ENCODE results near the gene RAB8A. TPM values are rescaled to one million over a fixed set of nuclear protein-coding genes. Genes with fewer than 3 reads are reported as not detected.
A peak's percentile ranks its signal among the peaks of the same experiment; 100 is the strongest.

Gene RAB8A
- total and polyA plus RNA-seq, 8 donors: 12.0 to 40.8 (median 23.1) TPM

GRCh38 chr19:16066611-16067104 lies 45.0 kb upstream of the RAB8A start:
- FAIRE-seq (no peak), ATAC-seq (peak in 3 of 4 donors; percentile 2 to 51 (median 10)), DNase-seq (no peak)
- WGBS, 2 donors: 41 to 43% methylated on average over 5 to 6 of the region's 6 CpGs
- no peak overlapping the region for H3K4me3 ChIP-seq
- intact Hi-C loops (cut with DNase I): no loop called here
- no peaks in the 10 kb centered on the region for H3K9me3 ChIP-seq
- H3K4me1 ChIP-seq: no peaks in the 10 kb centered on the region
- no peak overlapping the region for H3K27ac ChIP-seq
- TF ChIP-seq CTCF (IDR thresholded peaks at IDR 0.05): no peak
- H3K27me3 ChIP-seq: no peaks in the 10 kb centered on the region
- H3K36me3 ChIP-seq: no peaks in the 10 kb centered on the region

GRCh38 chr19:16067205-16067938 lies 44.3 kb upstream of the RAB8A start:
- no peak overlapping the region for H3K27ac ChIP-seq
- no peak for TF ChIP-seq CTCF (IDR thresholded peaks at IDR 0.05)
- H3K4me3 ChIP-seq: no peak overlapping the region
- no peaks in the 10 kb centered on the region for H3K9me3 ChIP-seq
- 61 to 67% methylated on average over 40 of the region's 40 CpGs for WGBS, 2 donors
- no peaks in the 10 kb centered on the region for H3K36me3 ChIP-seq
- intact Hi-C loops (cut with DNase I): no loop called here
- no peaks in the 10 kb centered on the region for H3K27me3 ChIP-seq
- peak in 2 of 6 donors; percentile 45 to 58 for DNase-seq
- peak; percentile 48 to 69 (median 60) for ATAC-seq
- FAIRE-seq: no peak
- no peaks in the 10 kb centered on the region for H3K4me1 ChIP-seq

DNA sequence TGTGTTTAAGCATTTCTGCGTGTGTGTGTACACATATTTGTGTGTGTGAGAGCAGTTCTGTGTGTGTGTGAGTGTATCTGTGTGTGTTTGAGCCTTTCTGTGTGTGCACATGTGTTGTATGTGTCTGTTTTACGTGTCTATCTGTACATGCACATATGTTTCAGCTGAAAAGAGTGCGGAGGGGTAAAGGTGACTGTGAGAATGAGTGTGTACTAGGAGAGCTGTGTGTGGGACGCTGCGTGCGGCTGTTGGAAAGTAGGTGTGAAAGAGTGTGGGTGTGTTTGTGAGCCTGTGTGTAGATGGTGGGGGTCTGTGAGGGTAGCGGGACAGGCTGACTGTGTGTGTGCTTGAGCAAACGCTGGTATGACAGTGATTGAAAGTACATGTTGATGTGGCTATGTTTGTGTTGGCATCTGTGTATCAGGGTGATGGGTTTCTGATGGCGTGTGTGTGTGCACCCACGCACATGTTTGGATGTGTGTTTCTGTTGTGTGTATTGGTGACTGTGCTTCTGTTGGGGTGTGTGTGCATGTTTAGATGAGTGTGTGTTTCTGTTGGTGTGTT lies 42.9 kb upstream of the RAB8A start:
- H3K4me3 ChIP-seq: no peak overlapping the region
- H3K9me3 ChIP-seq: no peaks in the 10 kb centered on the region
- 60 to 70% methylated on average over 10 of the region's 10 CpGs for WGBS, 2 donors
- no peaks in the 10 kb centered on the region for H3K27me3 ChIP-seq
- no peak for TF ChIP-seq CTCF (IDR thresholded peaks at IDR 0.05)
- H3K27ac ChIP-seq: no peak overlapping the region
- H3K36me3 ChIP-seq: no peaks in the 10 kb centered on the region
- intact Hi-C loops (cut with DNase I): no loop called here
- DNase-seq: no peak
- no peak for ATAC-seq
- H3K4me1 ChIP-seq: no peaks in the 10 kb centered on the region
- no peak for FAIRE-seq

DNA sequence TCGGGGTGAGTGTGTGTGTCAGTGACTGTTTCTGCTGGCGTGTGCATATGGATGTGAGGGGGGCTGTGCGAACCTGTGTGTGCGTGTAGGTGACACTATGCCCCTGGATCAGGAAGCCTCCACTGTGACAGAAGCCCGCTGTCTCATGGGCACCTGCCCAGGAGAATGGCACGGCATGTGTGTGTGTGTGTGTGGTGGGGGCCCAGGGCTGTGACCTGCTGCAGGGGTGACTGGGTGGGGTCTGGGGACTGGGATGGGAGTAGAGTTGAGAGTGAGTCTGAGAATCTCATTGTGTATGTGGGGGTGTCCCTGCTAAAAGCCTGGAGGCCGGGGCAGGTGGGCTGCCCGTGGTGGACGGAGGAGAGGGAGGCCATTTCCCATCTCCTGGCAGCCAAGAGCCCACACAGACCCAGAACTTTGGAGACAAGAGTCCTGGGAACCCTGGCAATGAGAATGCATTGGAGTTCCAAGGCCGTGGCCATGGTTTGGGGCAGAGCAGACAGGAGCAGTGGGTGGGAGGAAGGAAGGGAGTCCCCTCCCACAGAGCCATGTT lies 41.8 kb upstream of the RAB8A start:
- Histone ChIP-seq H3K9me3 (no peaks in the 10 kb centered on the region), H3K27ac (peak overlapping the region in 2 of 4 donors; percentile 33 to 50), H3K4me3 (no peak overlapping the region), H3K36me3 (no peaks in the 10 kb centered on the region), H3K4me1 (no peaks in the 10 kb centered on the region), H3K27me3 (no peaks in the 10 kb centered on the region)
- ATAC-seq: no peak
- WGBS, 2 donors: 77 to 83% methylated on average over 10 of the region's 10 CpGs
- intact Hi-C loops (cut with DNase I): no loop called here
- FAIRE-seq: no peak
- no peak for DNase-seq
- no peak for TF ChIP-seq CTCF (IDR thresholded peaks at IDR 0.05)

Measured in pancreas (tissue), 10 donors.